CD14-positive monocyte (primary cell): ENCODE measurements around the gene ADORA2A. TPM values are rescaled to one million over a fixed set of nuclear protein-coding genes. Genes with fewer than 3 reads are reported as not detected.

Experiments
- DNase-seq, 3 donors: peaks; one replicate each; pipeline ENCODE4 v3.0.0-alpha.2; 2011 to 2022
- H2AFZ ChIP-seq: 2 replicates; pipeline ENCODE4 v1.6.0; 2012; ENCODE audit warnings: mild to moderate bottlenecking, low read depth, low read length, inconsistent platforms; ENCODE audit not compliant: insufficient read depth, poor library complexity, severe bottlenecking
- H3K27ac ChIP-seq, 2 donors: 1 replicate in 1 of 2; 2 replicates in 1 of 2; pipeline ENCODE4 v1.5.1; 2012 to 2013; ENCODE audit warnings: low read length in 2 of 2, control low read depth in 1 of 2, inconsistent platforms in 1 of 2, low read depth in 1 of 2, mild to moderate bottlenecking in 1 of 2
- H3K27me3 ChIP-seq, 2 donors: one replicate each; pipeline versions ENCODE4 v1.6.0 to v1.6.1; 2011 to 2013; ENCODE audit warnings: low read length in 2 of 2; ENCODE audit not compliant: control insufficient read depth in 2 of 2, insufficient read depth in 2 of 2
- H3K36me3 ChIP-seq, 2 donors: replicated peaks in 1 of 2; 1 replicate in 1 of 2; 2 replicates in 1 of 2; pipeline versions ENCODE4 v1.5.1 to v1.6.1; 2012 to 2013; ENCODE audit warnings: low read length in 2 of 2, control low read depth in 1 of 2, inconsistent platforms in 1 of 2, mild to moderate bottlenecking in 1 of 2; ENCODE audit not compliant: insufficient read depth in 2 of 2, control insufficient read depth in 1 of 2
- H3K4me1 ChIP-seq, 2 donors: 1 replicate in 1 of 2; 2 replicates in 1 of 2; pipeline versions ENCODE4 v1.5.1 to v1.6.1; 2012 to 2013; ENCODE audit warnings: low read length in 2 of 2, control low read depth in 1 of 2, inconsistent platforms in 1 of 2, mild to moderate bottlenecking in 1 of 2, moderate library complexity in 1 of 2; ENCODE audit not compliant: insufficient read depth in 2 of 2, control insufficient read depth in 1 of 2
- H3K4me2 ChIP-seq: replicated peaks from 2 replicates; pipeline ENCODE3; 2012; ENCODE audit warnings: low read length, moderate library complexity, mild to moderate bottlenecking; ENCODE audit not compliant: poor library complexity, severe bottlenecking; ENCODE audit errors: extremely low read depth
- H3K4me3 ChIP-seq, 3 experiments: fragments of 200-600 bp in 1 of 3; sonication (generic) in 1 of 3; replicated peaks in 1 of 3; 1 replicate in 2 of 3; 2 replicates in 1 of 3; pipeline ENCODE4 v1.5.1; 2011 to 2013; ENCODE audit warnings: low read length in 3 of 3, mild to moderate bottlenecking in 3 of 3, control low read depth in 2 of 3, low read depth in 2 of 3, inconsistent platforms in 1 of 3, moderate library complexity in 1 of 3
- H3K79me2 ChIP-seq: 2 replicates; pipeline ENCODE4 v1.6.0; 2012; ENCODE audit warnings: mild to moderate bottlenecking, control low read depth, inconsistent platforms, low read length, moderate library complexity; ENCODE audit not compliant: insufficient read depth
- H3K9ac ChIP-seq: 2 replicates; pipeline ENCODE4 v1.6.0; 2017; ENCODE audit warnings: low read length, mild to moderate bottlenecking; ENCODE audit not compliant: insufficient read depth, poor library complexity, severe bottlenecking
- H3K9me3 ChIP-seq, 2 donors: replicated peaks in 1 of 2; 1 replicate in 1 of 2; 2 replicates in 1 of 2; pipeline versions ENCODE4 v1.5.1 to v1.6.1; 2012 to 2013; ENCODE audit warnings: low read length in 2 of 2, control low read depth in 1 of 2; ENCODE audit not compliant: control insufficient read depth in 1 of 2, insufficient read depth in 1 of 2
- H4K20me1 ChIP-seq: 2 replicates; pipeline ENCODE4 v1.6.0; 2012; ENCODE audit warnings: mild to moderate bottlenecking, low read length, control low read depth, moderate library complexity; ENCODE audit not compliant: insufficient read depth
- H3K27ac Mint-ChIP-seq, 7 donors: one replicate each; pipeline ENCODE4 v1.8.0; 2020; ENCODE audit warnings: mild to moderate bottlenecking in 7 of 7, mixed read lengths in 7 of 7, moderate library complexity in 6 of 7, inconsistent platforms in 2 of 7
- H3K27me3 Mint-ChIP-seq, 3 donors: one replicate each; pipeline ENCODE4 v1.8.0; 2021 to 2022; ENCODE audit warnings: low read depth in 3 of 3, mild to moderate bottlenecking in 3 of 3, mixed read lengths in 3 of 3, moderate library complexity in 3 of 3, inconsistent platforms in 1 of 3
- H3K36me3 Mint-ChIP-seq, 2 donors: one replicate each; pipeline ENCODE4 v1.8.0; 2020; ENCODE audit warnings: mixed read lengths in 2 of 2, inconsistent platforms in 1 of 2, mild to moderate bottlenecking in 1 of 2
- H3K4me1 Mint-ChIP-seq: one replicate; pipeline ENCODE4 v1.8.0; 2020; ENCODE audit warnings: mild to moderate bottlenecking, mixed read lengths
- H3K4me3 Mint-ChIP-seq, 2 donors: one replicate each; pipeline ENCODE4 v1.8.0; 2020; ENCODE audit warnings: mild to moderate bottlenecking in 2 of 2, mixed read lengths in 2 of 2, moderate library complexity in 1 of 2
- H3K9me3 Mint-ChIP-seq, 7 donors: one replicate each; pipeline ENCODE4 v1.8.0; 2020 to 2022; ENCODE audit warnings: mixed read lengths in 7 of 7, mild to moderate bottlenecking in 6 of 7, moderate library complexity in 6 of 7, inconsistent platforms in 2 of 7
- WGBS: methylation state at CpG from one replicate; pipeline ENCODE4 v1.1.5; 2013; ENCODE audit warnings: missing lambda C conversion rate; ENCODE audit not compliant: insufficient coverage; 5-methylcytosine and 5-hydroxymethylcytosine counted together
- intact Hi-C, 2 donors: fragments of 100-400 bp; cut with micrococcal nuclease; formaldehyde crosslinking; loops; one replicate each; pipeline versions ENCODE4 v1.15.0 to v1.15.1; 2023
- polyA plus RNA-seq, 3 donors: library from polyadenylated mRNA; depleted of rRNA in 1 of 3; unstranded in 2 of 3; stranded (reverse) in 1 of 3; fragments of 300-500 nt in 2 of 3; fragments of >200 nt in 1 of 3; fragmentation: Illumina TruSeq in 2 of 3; gene quantifications; 1 replicate in 2 of 3; 2 replicates in 1 of 3; pipeline ENCODE4 v1.2.3, GENCODE V29; 2012 to 2021
- TF ChIP-seq, protein P1 (sequence below): fragments of 200-600 bp; IDR thresholded peaks from one replicate; pipeline ENCODE4 v1.8.0; 2022; ENCODE audit warnings: antibody characterized with exemption, mild to moderate bottlenecking

ADORA2A gene
- polyA plus RNA-seq, 3 donors, result 5.8 to 10.2 (median 6.5) TPM

DNA sequence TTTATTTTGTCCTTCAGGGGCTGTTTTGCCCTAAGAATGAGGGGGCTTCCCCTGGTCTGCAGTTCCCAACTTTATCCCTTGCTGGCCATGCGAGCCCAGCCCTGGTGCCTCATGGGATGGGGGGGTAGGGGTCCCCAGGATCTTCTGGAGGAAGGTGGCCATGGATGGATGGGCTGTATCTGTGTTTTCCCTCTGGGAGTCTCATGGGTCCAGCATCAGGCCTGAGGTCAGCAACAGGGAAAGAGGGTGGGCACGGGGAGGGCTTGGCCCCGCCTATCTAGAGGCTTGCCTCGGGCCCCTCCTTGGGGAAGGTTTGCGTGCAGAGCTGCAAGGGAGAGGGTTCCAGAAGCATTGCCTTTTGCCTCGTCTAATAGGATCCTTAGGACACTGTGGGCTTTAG, 10.8 kb upstream of the ADORA2A start:
- Histone ChIP-seq H3K9ac (no peak overlapping the region), H3K4me3 (no peak overlapping the region), H3K36me3 (peaks cover 32 to 57% of the 10 kb centered on the region in 2 donors), H3K79me2 (no peaks in the 10 kb centered on the region), H3K4me1 (no peaks in the 10 kb centered on the region), H3K9me3 (no peaks in the 10 kb centered on the region), H2AFZ (no peak overlapping the region), H3K27ac (no peak overlapping the region), H3K27me3 (no peaks in the 10 kb centered on the region), H3K4me2 (no peak overlapping the region), H4K20me1 (no peaks in the 10 kb centered on the region)
- peaks cover 37 to 58% of the 10 kb centered on the region in 2 donors for H3K36me3 Mint-ChIP-seq
- H3K4me3 Mint-ChIP-seq, result no peak overlapping the region
- H3K27ac Mint-ChIP-seq, result peak overlapping the region in 1 of 7 donors; percentile 29
- intact Hi-C loops, result no loop called here
- 90% methylated on average over 4 of the region's 6 CpGs for WGBS
- TF ChIP-seq, protein P1, sequence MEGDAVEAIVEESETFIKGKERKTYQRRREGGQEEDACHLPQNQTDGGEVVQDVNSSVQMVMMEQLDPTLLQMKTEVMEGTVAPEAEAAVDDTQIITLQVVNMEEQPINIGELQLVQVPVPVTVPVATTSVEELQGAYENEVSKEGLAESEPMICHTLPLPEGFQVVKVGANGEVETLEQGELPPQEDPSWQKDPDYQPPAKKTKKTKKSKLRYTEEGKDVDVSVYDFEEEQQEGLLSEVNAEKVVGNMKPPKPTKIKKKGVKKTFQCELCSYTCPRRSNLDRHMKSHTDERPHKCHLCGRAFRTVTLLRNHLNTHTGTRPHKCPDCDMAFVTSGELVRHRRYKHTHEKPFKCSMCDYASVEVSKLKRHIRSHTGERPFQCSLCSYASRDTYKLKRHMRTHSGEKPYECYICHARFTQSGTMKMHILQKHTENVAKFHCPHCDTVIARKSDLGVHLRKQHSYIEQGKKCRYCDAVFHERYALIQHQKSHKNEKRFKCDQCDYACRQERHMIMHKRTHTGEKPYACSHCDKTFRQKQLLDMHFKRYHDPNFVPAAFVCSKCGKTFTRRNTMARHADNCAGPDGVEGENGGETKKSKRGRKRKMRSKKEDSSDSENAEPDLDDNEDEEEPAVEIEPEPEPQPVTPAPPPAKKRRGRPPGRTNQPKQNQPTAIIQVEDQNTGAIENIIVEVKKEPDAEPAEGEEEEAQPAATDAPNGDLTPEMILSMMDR, result no peak
- no peak for DNase-seq
- peaks cover 0 to 7% (median 0%) of the 10 kb centered on the region in 3 donors for H3K27me3 Mint-ChIP-seq
- H3K4me1 Mint-ChIP-seq, result peaks cover 4% of the 10 kb centered on the region
- H3K9me3 Mint-ChIP-seq, result no peaks in the 10 kb centered on the region

GRCh38 chr22:24417200-24417599, 10.2 kb upstream of the ADORA2A start:
- peaks cover 4% of the 10 kb centered on the region for H3K4me1 Mint-ChIP-seq
- H3K36me3 ChIP-seq, result peaks cover 28 to 51% of the 10 kb centered on the region in 2 donors

More at GRCh38 chr22:24417200-24417599, 10.2 kb upstream of the ADORA2A start:
- Histone ChIP-seq H3K4me2 (no peak overlapping the region), H3K27me3 (no peaks in the 10 kb centered on the region), H3K9me3 (no peaks in the 10 kb centered on the region), H3K27ac (no peak overlapping the region), H3K4me1 (no peaks in the 10 kb centered on the region), H3K4me3 (no peak overlapping the region), H2AFZ (no peak overlapping the region), H4K20me1 (no peaks in the 10 kb centered on the region), H3K79me2 (no peaks in the 10 kb centered on the region), H3K9ac (no peak overlapping the region)
- TF ChIP-seq, protein P1, result no peak
- intact Hi-C loops, result no loop called here
- 87% methylated on average over 5 of the region's 7 CpGs for WGBS
- no peak for DNase-seq
- H3K4me3 Mint-ChIP-seq, result no peak overlapping the region
- H3K27me3 Mint-ChIP-seq, result peaks cover 0 to 8% (median under 1%) of the 10 kb centered on the region in 3 donors
- H3K27ac Mint-ChIP-seq, result peak overlapping the region in 2 of 7 donors; percentile 11 to 79
- H3K36me3 Mint-ChIP-seq, result peaks cover 34 to 52% of the 10 kb centered on the region in 2 donors
- H3K9me3 Mint-ChIP-seq, result no peaks in the 10 kb centered on the region
